ENCODE measurements around the gene GALNT18.

GALNT18 gene

DNA sequence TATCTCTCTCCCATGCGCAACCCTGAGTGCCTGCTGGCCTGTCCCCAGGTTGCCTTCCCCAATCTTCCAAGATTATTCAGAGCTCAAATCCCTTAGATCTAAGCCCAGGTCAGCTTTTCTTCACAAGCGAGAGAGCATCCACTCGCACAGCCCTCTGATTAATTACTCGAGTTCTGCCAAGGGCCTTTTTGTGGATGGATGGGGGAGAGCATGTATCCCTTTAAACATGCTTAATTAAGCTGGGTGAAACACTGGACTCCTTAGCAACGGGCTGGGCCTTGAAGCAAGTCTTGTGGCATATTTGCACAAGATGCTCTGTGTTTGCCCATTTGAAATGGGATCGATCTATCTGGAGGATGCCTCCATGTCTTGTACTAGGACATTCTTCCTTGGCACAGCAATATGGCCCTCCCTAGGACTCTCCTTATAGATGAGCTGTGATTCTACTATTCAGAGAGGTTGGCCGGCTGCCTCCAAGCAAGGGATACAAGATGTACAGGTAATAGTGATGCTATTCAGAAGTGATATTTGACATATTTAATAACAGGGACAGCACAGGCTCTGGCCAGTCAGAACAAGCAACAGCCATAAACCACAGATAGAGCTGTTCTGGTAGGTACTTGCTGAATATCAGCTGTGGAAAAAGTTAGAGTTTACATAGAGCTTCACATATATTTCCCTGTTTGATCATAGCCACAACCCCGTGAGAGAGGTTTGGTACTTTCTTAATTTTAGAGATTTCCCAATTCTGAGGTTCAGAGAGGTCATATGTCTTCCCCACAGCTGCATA, 394.3 kb downstream of the GALNT18 start:
- DNase-seq, result no peak

Measured in T-helper 1 cell (primary cell).